Adipose tissue (tissue), 3 donors: ENCODE measurements around the gene RSBN1. TPM values are rescaled to one million over a fixed set of nuclear protein-coding genes. Genes with fewer than 3 reads are reported as not detected.
"Not testable (repeated sequence)": the region's sequence is repeated elsewhere in the genome, so short reads cannot be mapped to it uniquely, and the experiment has no call there.

Experiments used
- H3K27ac ChIP-seq: one replicate; pipeline ENCODE4 v1.5.1; 2013; ENCODE audit warnings: low read depth, low read length
- WGBS, 3 donors: extraction: QIAGEN DNeasy Blood & Tissue Kit; methylation state at CpG; one replicate each; pipeline ENCODE4 v1.1.7; 2013; 5-methylcytosine and 5-hydroxymethylcytosine counted together
- polyA plus RNA-seq, 3 donors: library from polyadenylated mRNA; stranded (reverse); fragments of 200-250 nt; gene quantifications; one replicate each; pipeline ENCODE4 v1.2.3, GENCODE V29; 2013
- donor health status: healthy with polysubstance abuse.
- donor health status: Bipolar disorder and iron deficiency.
- donor health status: healthy.

The RSBN1 gene
- polyA plus RNA-seq, result 1 to 10 TPM; 3.6 to 5.6 (median 4.2) TPM

- 0 to 1% (median 0%) methylated on average over 68 to 82 of the region's 82 CpGs for whole genome bisulfite sequencing, 3 donors
These were observed at the start of gene RSBN1 for GRCh38 chr1:113811888-113812660. TSS of gene RSBN1 (minus strand) at chr1:113812476. CDS start at chr1:113812412, 64 bp downstream.

GRCh38 chr1:113861641-113862040 lies 49.4 kb upstream of the RSBN1 start:
- 89 to 94% (median 92%) methylated on average over 5 of the region's 5 CpGs for WGBS, 3 donors

More at GRCh38 chr1:113811888-113812660, at the start of gene RSBN1:
- H3K27ac ChIP-seq, result peak within 1 kb of the TSS; percentile 57

DNA sequence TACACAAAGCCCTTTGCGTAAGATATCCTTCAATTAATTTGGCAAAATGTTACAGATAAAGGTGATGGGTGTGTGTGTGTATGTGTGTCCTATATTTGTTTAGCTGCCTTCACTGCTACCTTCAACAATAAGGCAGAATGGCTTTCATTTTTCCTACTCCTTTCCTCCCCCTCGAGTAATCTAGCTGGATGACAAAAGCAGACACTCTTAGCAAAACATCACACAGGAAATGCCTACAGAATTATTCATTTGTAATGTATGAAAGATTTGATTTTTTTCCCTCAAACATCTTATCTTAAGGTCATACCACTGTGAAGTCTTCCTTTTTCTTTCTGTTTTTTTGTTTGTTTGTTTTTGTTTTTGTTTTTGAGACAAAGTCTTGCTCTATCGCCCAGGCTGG lies 48.6 kb upstream of the RSBN1 start:
- H3K27ac ChIP-seq, result no peak overlapping the region
- WGBS, 3 donors, result 62 to 70% (median 67%) methylated on average over 3 of the region's 3 CpGs

More at GRCh38 chr1:113861641-113862040, 49.4 kb upstream of the RSBN1 start:
- H3K27ac ChIP-seq, result no peak overlapping the region

GRCh38 chr1:113859478-113860175 lies 47.4 kb upstream of the RSBN1 start:
- WGBS, 3 donors, result 27 to 77% (median 38%) methylated on average over 3 of the region's 3 CpGs
- no peak overlapping the region for H3K27ac ChIP-seq

GRCh38 chr1:113858982-113859381 lies 46.7 kb upstream of the RSBN1 start:
- H3K27ac ChIP-seq, result no peak overlapping the region
- WGBS, 3 donors, result 87 to 94% (median 90%) methylated on average over 1 of the region's 1 CpG

GRCh38 chr1:113858418-113858817 lies 46.1 kb upstream of the RSBN1 start:
- 75 to 92% (median 78%) methylated on average over 3 of the region's 3 CpGs for WGBS, 3 donors
- H3K27ac ChIP-seq, result no peak overlapping the region

DNA sequence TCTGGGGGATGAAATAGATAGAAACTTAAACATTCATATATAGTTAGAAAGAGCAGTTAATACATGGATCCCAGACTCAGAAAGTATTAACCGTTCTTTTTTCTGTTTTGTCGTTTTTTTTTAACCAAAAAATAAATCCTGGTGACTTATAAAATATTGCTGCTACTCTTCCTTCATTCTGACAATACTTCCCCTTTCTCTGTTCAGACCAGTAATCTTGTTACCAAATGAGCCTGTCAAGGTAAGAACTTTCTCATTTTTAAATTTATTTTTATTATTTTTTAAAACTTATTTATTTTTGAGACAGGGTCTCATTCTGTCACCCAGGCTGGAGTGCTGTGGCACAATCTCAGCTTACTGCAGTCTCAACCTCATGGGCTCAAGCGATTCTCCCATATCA lies 45.5 kb upstream of the RSBN1 start:
- 57 to 69% (median 61%) methylated on average over 3 of the region's 3 CpGs for WGBS, 3 donors
- H3K27ac ChIP-seq, result no peak overlapping the region

- H3K27ac ChIP-seq, result no peak overlapping the region
- WGBS, 3 donors, result 83 to 96% (median 95%) methylated on average over 2 of the region's 2 CpGs
These were observed 44.1 kb upstream of the RSBN1 start for GRCh38 chr1:113856401-113856790.

GRCh38 chr1:113855630-113856400 lies 43.5 kb upstream of the RSBN1 start:
- WGBS, 3 donors, result 93 to 96% (median 96%) methylated on average over 4 of the region's 4 CpGs
- H3K27ac ChIP-seq, result no peak overlapping the region

DNA sequence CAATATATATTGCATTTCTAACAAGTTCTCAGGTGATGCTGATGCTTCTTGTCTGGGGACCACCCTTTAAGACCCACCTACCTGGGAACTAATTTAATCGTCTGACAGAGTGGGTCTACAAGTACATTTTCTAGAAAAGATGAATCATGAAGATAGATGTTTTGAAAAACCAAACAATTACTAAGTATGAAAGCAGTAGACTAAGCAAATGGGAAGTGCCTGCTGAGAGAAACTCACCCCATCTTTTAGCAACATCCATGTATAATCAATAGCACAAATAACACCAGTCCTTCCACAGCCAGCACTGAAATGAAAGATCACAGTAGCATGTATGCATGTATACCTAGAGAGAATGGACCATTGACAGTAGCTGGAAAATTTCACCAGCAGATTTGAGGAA lies 42.0 kb upstream of the RSBN1 start:
- WGBS, 3 donors, result 42 to 95% (median 44%) methylated on average over 1 of the region's 1 CpG

GRCh38 chr1:113852694-113853093 lies 40.4 kb upstream of the RSBN1 start:
- WGBS, 3 donors, result 71 to 94% (median 83%) methylated on average over 6 of the region's 6 CpGs
- not testable (repeated sequence) for H3K27ac ChIP-seq

More for the DNA sequence above, 42.0 kb upstream of the RSBN1 start:
- H3K27ac ChIP-seq, result no peak overlapping the region

- no peak overlapping the region for H3K27ac ChIP-seq
- 69 to 76% (median 70%) methylated on average over 3 of the region's 3 CpGs for WGBS, 3 donors
These were observed 38.0 kb upstream of the RSBN1 start for GRCh38 chr1:113850127-113850796.

DNA sequence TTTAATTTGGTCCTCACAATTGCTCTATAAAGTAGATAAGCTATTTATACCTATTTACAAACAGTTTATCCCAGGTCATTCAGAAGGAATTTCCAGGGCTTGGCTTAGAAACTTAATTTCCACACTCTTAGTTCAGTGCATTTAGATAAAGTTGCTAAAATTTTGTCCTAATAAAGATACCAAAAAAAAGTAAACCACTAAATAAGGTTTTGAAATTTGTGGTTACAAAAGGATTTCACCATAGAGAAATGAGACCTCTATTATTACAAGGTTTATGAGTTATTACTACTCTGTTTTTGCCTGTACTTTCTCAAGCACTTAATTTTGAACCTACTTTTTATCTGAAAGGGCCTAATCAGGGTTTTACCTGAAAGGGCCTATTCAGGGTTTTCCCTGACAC lies 36.8 kb upstream of the RSBN1 start:
- no peak overlapping the region for H3K27ac ChIP-seq

GRCh38 chr1:113846391-113847035 lies 34.2 kb upstream of the RSBN1 start:
- no peak overlapping the region for H3K27ac ChIP-seq
- WGBS, 3 donors, result 77 to 87% (median 82%) methylated on average over 2 of the region's 2 CpGs

GRCh38 chr1:113836534-113836933 lies 24.3 kb upstream of the RSBN1 start:
- WGBS, 3 donors, result 89 to 100% (median 94%) methylated on average over 1 of the region's 1 CpG
- no peak overlapping the region for H3K27ac ChIP-seq

- WGBS, 3 donors, result 8 to 18% (median 17%) methylated on average over 4 of the region's 4 CpGs
- H3K27ac ChIP-seq, result no peak overlapping the region
These were observed 23.5 kb upstream of the RSBN1 start for GRCh38 chr1:113835686-113836290.

DNA sequence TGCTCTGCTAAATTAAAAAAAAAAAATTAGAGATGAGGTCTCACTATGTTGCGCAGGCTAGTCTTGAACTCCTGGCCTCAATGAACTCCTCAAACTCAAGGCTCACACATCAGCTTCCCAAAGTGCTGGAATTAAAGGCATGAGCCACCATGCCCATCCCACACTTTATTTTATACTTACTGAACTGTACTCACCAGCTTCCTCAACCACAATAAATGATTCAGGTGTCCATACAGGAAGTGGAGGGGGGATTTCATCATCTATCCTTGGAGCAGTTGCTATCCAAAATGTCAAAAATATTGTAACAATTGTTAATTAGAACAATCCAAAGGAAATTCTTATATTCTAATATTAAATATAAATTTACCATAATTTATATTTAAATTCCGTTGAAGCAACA lies 22.4 kb upstream of the RSBN1 start:
- H3K27ac ChIP-seq, result no peak overlapping the region
- 94 to 95% (median 95%) methylated on average over 2 of the region's 2 CpGs for WGBS, 3 donors

- no peak overlapping the region for H3K27ac ChIP-seq
- 54 to 86% (median 84%) methylated on average over 3 of the region's 3 CpGs for WGBS, 3 donors
These were observed 17.8 kb upstream of the RSBN1 start for GRCh38 chr1:113830039-113830438.
